GM18526 (cell line): Measurements from ENCODE around the gene RPL13.

Experiments used
- POLR2A ChIP-seq: IDR thresholded peaks from 3 replicates; pipeline ENCODE4 v1.6.1; 2011; ENCODE audit not compliant: insufficient read length; ENCODE audit errors: extremely low read depth

Gene RPL13

GRCh38 chr16:89538286-89538685 is 22.2 kb upstream of the RPL13 start:
- no peak for TF ChIP-seq POLR2A

GRCh38 chr16:89540557-89540956 is 19.9 kb upstream of the RPL13 start:
- TF ChIP-seq POLR2A = no peak

DNA sequence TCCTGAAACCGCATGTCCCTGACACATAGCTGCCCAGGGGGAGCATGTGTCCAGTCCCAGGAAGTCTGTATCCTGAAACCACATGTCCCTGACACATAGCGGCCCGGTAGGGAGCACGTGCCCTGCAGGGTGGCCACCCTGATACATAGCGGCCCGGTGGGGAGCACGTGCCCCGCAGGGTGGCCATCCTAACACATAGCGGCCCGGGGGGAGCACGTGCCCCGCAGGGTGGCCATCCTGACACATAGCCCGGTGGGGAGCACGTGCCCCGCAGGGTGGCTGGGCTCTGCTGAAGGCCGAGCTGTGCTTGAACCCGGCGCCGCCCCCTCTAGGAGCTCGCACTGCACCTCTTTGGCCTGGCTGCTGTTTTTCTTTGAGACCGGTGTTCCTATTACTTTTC is 18.7 kb upstream of the RPL13 start:
- TF ChIP-seq POLR2A = no peak

- TF ChIP-seq POLR2A = no peak
These were observed 16.4 kb upstream of the RPL13 start for GRCh38 chr16:89544113-89544512.

GRCh38 chr16:89544713-89545043 is 15.8 kb upstream of the RPL13 start:
- no peak for TF ChIP-seq POLR2A

DNA sequence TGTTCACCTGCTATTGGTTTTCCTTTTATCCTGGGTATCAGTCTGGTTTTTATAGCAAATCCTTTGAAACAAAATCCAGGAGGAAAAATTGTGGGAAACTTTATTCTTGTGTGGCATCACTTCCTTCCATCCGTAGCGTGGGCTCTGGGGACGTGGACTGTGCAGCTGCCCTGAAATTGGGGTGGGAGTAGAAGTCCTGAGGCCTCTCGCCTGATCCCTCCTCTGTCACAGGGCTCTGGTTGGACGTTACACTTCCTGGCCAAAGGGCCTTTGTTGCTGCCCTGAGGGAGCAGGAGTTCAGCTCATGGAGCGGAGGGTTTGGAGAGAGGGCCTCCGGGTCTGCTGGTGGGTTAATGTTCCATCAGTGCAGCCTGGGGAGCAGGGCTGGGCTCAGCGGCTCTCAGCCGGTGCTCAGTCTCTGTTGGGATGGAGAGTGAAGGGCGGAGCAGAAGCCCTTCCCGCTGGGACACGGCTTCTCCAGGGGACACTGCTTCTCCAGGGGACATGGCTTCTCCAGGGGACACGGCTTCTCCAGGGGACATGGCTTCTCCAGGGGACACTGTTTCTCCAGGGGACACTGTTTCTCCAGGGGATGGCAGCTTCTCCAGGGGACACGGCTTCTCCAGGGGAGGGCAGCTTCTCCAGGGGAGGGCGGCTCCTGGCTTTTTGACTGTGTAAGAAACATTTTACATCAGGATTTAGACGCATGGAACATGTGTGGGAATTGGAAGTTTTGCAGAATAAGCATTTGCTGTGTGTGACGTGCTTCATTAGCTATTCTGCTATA is 15.2 kb upstream of the RPL13 start:
- TF ChIP-seq POLR2A = no peak

- no peak for TF ChIP-seq POLR2A
These were observed 14.5 kb upstream of the RPL13 start for GRCh38 chr16:89545831-89546574.

- TF ChIP-seq POLR2A = no peak
These were observed 13.7 kb upstream of the RPL13 start for GRCh38 chr16:89546781-89547180.

DNA sequence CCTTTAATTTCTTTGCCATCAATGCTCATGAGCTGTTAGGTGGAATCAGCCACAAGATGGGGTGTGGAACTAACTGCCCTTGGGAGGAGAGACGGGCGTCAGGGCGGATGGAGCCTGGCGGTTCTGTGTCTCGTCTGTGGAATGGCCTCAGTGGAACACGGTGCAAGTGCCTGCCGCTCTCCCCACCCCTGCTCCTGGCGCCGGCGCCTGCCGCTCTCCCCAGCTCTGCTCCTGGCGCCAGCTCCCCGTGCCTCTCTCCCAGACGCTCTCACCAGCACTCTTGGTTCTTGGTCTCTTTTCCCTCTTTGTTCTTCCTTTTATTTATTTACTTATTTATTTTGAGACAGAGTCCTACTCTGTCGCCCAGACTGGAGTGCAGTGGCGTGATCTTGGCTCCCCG is 13.2 kb upstream of the RPL13 start:
- TF ChIP-seq POLR2A = no peak

- no peak for TF ChIP-seq POLR2A
These were observed 12.6 kb upstream of the RPL13 start for GRCh38 chr16:89547860-89548259.

- TF ChIP-seq POLR2A = no peak
These were observed 12.0 kb upstream of the RPL13 start for GRCh38 chr16:89548344-89549006.

- TF ChIP-seq POLR2A = no peak
These were observed 11.3 kb upstream of the RPL13 start for GRCh38 chr16:89549007-89549700.

GRCh38 chr16:89550421-89551007 is 10.0 kb upstream of the RPL13 start:
- no peak for TF ChIP-seq POLR2A

DNA sequence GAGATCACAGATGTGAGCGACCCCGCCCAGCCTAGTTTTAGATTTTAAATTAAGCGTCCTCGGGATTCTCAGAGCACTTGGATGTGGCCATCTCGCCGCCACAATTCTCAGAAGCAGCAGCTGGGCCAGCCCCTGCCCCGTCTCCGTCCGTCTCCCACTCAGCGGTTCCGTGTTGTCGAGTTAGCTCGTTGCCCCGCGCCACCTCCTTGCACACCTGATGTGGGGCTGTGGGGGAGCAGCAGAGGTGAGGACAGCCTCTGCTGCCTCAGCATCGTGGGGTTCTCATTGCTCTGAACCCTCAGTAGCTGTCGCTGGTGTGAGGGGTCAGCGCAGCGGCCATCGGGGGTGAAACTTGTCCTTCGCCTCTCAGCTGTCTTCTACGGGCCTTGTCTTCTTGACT is 8.2 kb upstream of the RPL13 start:
- no peak for TF ChIP-seq POLR2A

GRCh38 chr16:89552913-89553312 is 7.6 kb upstream of the RPL13 start:
- no peak for TF ChIP-seq POLR2A

- no peak for TF ChIP-seq POLR2A
These were observed 6.7 kb upstream of the RPL13 start for GRCh38 chr16:89553733-89554132.

- no peak for TF ChIP-seq POLR2A
These were observed 6.1 kb upstream of the RPL13 start for GRCh38 chr16:89554343-89554742.
